Embryonic facial prominence (tissue), 1 donor: ENCODE data around the gene ZBED1.
"Not testable (repeated sequence)": the region's sequence is repeated elsewhere in the genome, so short reads cannot be mapped to it uniquely, and the experiment has no call there.

Source experiments
- DNase-seq: peaks from one replicate; pipeline ENCODE4 v3.0.0-alpha.2; 2016; ENCODE audit errors: extremely low spot score

Gene ZBED1

DNA sequence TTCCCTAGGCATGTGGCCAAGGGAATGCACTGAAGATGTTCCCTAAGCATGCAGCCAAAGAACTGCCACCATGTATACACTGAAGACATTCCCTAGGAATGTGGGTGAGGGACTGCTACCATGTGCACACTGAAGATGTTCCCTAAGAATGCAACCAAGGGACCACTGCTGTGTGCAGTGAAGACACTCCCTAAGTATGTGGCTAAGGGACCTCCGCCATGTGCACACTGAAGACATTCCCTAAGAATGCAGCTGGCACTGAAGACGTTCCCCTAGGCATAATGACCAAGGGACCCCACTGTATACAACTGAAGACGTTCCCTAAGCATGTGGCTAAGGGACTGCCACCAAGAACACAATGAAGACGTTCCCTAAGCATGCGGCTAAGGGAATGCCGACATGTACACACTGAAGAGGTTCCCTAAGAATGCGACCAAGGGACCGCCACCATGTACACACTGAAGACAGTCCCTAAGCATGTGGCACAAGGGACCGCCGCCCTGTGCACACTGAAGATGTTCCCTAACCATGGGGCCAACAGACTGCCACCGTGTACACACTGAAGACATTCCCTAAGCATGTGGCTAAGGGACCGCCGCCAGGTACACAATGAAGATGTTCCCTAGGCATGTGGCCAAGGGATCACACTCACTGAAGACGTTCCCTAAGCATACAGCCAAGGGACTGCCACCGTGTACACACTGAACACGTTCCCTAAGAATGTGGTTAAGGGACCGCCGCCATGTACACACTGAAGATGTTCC lies 25.6 kb downstream of the ZBED1 start:
- no peak for DNase-seq

- no peak for DNase-seq
Measured at GRCh38 chrX:2474280-2474962, 26.4 kb downstream of the ZBED1 start.

DNA sequence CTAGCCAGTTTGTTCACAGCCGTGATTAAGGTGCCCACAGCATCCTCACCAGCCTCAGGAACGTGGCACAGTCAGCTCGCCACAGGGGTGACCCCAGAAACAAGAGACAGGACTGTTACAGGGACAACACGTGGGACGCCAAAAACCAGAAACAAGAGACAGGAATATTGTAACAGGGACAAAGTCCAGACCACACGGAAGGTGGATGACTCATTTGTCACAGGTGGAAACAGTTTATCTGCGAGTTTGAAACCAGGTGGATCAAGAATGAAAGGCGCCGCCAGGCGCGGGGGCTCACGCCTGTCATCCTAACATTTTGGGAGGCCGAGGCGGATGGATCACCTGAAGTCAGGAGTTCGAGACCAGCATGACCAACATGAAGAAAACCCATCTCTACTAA lies 27.7 kb downstream of the ZBED1 start:
- not testable (repeated sequence) for DNase-seq

DNA sequence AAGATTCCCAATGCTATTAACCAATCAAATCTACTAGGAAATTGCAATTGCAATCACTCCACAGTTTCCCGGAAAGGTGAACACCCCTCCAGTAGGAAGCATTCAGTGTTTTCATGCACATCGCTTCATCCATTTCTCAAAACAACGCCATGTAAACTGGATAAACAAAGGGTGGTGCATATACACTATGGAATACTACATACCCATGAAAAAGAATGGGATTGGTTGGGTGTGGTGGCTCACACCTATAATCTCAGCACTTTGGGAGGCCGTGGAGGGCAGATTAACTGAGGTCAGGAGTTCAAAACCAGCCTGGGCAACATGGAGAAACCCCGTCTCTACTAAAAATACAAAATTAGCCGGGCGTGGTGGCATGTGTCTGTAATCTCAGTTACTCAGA lies 29.1 kb downstream of the ZBED1 start:
- no peak for DNase-seq

- DNase-seq: not testable (repeated sequence)
Measured at GRCh38 chrX:2471126-2471525, 29.6 kb downstream of the ZBED1 start.

- DNase-seq: not testable (repeated sequence)
Measured at GRCh38 chrX:2469852-2470251, 30.9 kb downstream of the ZBED1 start.

DNA sequence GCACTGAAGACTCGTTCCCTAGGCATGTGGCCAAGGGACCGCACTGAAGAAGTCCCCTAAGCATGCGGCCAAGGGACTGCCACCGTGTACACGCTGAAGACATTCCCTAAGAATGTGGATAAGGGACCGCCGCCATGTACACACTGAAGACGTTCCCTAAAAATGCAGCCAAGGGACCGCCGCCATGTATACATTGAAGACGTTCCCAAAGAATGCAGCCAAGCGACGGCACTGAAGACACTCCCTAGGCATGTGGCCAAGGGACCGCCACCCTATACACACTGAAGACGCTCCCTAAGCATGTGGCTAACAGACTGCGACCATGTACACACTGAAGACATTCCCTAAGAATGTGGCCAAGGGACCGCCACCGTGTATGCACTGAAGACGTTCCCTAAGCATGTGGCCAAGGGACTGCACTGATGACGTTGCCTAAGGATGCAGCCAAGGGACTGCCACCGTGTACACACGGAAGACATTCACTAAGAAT lies 31.5 kb downstream of the ZBED1 start:
- no peak for DNase-seq

DNA sequence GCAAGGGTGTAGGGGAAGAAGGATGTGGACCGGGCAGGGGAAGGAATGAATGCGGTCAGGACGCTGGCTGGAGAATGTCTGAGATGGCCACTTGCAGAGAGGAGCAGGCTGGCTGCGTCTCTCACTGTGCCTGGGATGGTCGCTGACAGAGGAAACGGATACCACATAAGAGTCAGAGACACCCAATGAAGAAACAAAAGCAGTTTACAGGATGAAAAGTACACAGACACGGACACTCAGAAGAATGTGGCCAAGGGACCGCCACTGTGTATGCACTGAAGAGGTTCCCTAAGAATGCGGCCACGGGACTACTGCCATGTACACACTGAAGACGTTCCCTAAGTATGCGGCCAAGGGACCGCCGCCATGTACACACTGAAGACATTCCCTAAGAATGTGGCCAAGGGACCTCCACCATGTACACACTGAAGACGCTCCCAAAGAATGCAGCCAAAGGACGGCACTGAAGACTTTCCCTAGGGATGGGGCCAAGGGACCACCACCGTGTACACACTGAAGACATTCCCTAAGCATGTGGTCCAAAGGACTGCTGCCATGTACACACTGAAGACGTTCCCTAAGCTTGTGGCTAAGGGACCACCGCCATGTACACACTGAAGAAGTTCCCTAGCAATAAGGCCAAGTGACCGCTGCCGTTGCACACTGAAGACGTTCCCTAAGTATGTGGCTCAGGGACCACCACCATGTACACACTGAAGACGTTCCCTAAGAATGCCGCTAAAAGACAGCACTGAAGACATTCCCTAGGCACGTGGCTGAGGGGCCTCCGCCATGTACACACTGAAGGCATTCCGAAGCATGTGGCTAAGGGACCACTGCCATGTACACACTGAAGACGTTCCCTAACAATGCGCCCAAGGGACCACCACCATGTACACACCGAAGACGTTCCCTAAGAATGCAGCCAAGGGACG lies 32.2 kb downstream of the ZBED1 start:
- no peak for DNase-seq

DNA sequence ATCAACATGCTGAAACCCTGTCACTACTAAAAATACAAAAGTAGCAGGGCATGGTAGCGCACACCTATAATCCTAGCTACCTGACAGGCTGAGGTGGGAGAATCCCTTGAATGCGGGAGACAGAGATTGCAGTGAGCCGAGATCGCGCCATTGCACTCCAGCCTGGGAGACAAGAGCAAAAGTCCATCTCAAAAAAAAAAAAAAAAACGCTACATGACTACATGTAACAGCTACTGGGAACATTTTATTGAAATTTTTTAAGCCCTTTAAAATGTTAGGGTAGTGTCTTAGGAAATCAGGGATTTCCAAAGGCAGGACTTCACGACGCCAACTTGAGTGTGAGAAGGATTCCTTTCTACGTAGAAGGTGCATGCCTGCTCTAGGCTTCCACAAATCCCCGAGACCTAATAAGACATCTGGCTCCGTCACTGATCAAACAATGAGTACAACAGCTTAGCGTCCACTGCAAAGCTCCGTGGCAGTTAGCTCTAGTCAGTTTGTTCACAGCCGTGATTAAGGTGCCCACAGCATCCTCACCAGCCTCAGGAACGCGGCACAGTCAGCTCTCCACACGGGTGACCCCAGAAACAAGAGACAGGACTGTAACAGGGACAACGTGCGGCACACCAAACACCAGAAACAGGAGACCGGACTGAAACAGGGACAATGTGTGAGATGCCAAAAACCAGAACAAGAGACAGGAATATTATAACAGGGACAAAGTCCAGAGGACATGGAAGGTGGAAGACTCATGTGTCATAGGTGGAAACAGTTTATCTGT lies 33.7 kb downstream of the ZBED1 start:
- DNase-seq: no peak

DNA sequence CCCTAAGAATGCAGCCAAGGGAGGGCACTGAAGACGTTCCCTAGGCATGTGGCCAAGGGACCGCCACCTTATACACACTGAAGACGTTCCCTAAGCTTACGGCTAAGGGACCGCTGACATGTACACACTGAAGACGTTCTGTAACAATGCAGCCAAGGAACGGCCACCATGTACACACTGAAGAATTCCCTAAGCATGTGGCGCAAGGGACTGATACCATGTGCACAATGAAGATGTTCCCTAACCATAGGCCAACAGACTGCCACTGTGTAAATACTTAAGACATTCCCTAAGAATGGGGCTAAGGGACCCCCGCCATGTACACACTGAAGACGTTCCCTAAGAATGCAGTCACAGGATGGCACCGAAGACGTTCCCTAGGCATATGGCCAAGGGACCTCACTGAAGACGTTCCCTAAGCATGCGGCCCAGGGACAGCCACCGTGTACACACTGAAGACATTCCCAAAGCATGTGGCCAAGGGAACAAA lies 36.1 kb downstream of the ZBED1 start:
- no peak for DNase-seq

- no peak for DNase-seq
Measured at GRCh38 chrX:2463973-2464676, 36.7 kb downstream of the ZBED1 start.

GRCh38 chrX:2463481-2463880 lies 37.3 kb downstream of the ZBED1 start:
- DNase-seq: not testable (repeated sequence)

DNA sequence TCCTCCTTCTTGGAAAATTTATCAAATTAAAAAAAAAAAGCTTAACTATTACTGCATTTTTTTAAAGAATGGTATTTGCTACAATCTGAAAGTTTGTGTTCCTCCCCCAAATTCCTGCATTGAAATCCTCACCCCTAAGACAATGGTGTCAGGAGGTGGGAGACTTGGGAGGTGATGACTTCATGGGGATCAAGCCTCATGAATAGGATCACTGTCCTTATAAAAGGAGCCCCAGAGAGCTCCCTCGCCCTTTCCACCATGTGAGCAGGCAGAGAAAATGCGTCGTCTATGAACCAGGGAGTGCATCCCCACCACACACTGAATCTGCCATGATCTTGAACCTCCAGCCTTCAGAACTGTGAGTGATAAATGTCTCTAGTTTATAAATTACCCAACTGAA lies 38.0 kb downstream of the ZBED1 start:
- no peak for DNase-seq

GRCh38 chrX:2462074-2462473 lies 38.7 kb downstream of the ZBED1 start:
- DNase-seq: no peak

DNA sequence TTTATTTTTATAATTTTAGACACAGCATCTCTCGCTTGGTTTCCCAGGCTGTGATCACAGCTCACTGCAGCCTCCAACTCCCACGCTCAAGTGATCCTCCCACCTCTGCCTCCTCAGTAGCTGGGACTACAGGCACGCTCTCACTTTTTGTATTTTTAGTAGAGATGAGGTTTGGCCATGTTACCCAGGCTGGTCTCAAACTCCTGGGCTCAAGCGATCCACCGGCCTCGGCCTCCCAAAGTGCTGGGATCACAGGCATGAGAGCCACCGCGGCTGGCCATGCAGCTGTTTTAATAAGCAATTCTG lies 39.1 kb downstream of the ZBED1 start:
- no peak for DNase-seq

GRCh38 chrX:2460821-2461710 lies 39.7 kb downstream of the ZBED1 start:
- not testable (repeated sequence) for DNase-seq

DNA sequence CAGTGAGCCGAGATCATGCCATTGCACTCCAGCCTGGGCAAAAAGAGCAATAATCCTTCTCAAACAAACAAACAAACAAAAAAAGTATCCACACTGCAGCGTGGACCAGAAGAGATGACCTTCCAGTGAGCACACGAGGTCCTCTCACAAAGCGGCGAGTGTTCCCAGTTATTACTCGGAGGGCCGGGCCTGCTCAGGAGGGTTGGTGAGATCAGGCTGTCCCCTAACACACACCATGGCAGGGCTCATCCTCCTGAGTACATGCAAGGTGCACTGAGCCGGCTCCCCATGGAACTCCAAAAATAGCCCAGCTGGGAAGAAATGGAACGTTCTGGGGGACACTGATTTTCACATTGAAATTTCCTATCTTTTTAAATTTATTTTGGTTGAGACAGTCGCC lies 40.7 kb downstream of the ZBED1 start:
- DNase-seq: not testable (repeated sequence)

GRCh38 chrX:2458309-2458708 lies 42.5 kb downstream of the ZBED1 start:
- no peak for DNase-seq

- DNase-seq: no peak
Measured at GRCh38 chrX:2457289-2458133, 43.3 kb downstream of the ZBED1 start.
